Activated T-helper 17 cell treated with anti-CD3 and anti-CD28 coated beads, Interleukin-2, amount 50 U/mL, for 72 hours (primary cell): ENCODE measurements around the gene MGAT5. TPM values are rescaled to one million over a fixed set of nuclear protein-coding genes. Genes with fewer than 3 reads are reported as not detected.

Experiments
- ATAC-seq: fragments of 150-1000 bp; cut with Tn5 transposase; replicated peaks from 2 replicates; pipeline ENCODE4 v1.10.0; 2021; ENCODE audit warnings: mild to moderate bottlenecking, moderate library complexity
- H3K27ac Mint-ChIP-seq: one replicate; pipeline ENCODE4 v1.8.0; 2022; ENCODE audit warnings: mixed read lengths
- H3K27me3 Mint-ChIP-seq: one replicate; pipeline ENCODE4 v1.8.0; 2022; ENCODE audit warnings: mixed read lengths
- H3K36me3 Mint-ChIP-seq: one replicate; pipeline ENCODE4 v1.8.0; 2022; ENCODE audit warnings: low read depth, mild to moderate bottlenecking, mixed read lengths
- H3K4me1 Mint-ChIP-seq: one replicate; pipeline ENCODE4 v1.8.0; 2022; ENCODE audit warnings: mixed read lengths
- H3K4me3 Mint-ChIP-seq: one replicate; pipeline ENCODE4 v1.8.0; 2022; ENCODE audit warnings: mild to moderate bottlenecking, mixed read lengths
- H3K9me3 Mint-ChIP-seq: one replicate; pipeline ENCODE4 v1.8.0; 2022; ENCODE audit warnings: mixed read lengths
- total RNA-seq, 2 donors: library from RNA; stranded (reverse); gene quantifications; one replicate each; pipeline ENCODE4 v1.2.3, GENCODE V29; 2022

Gene MGAT5
- total RNA-seq, 2 donors from 2014 or later, result 53.0 to 53.1 TPM

- Mint-ChIP-seq H3K36me3 (peaks cover 35% of the 10 kb centered on the region), H3K27me3 (no peaks in the 10 kb centered on the region), H3K4me3 (no peak overlapping the region), H3K27ac (no peak overlapping the region), H3K9me3 (no peaks in the 10 kb centered on the region), H3K4me1 (no peaks in the 10 kb centered on the region)
- ATAC-seq, result no peak
Observed at GRCh38 chr2:134454931-134455330, 201.1 kb downstream of the MGAT5 start.

GRCh38 chr2:134455426-134455825 is 201.6 kb downstream of the MGAT5 start:
- H3K27me3 Mint-ChIP-seq, result no peaks in the 10 kb centered on the region
- H3K9me3 Mint-ChIP-seq, result no peaks in the 10 kb centered on the region
- no peak for ATAC-seq
- H3K27ac Mint-ChIP-seq, result no peak overlapping the region
- peaks cover 30% of the 10 kb centered on the region for H3K36me3 Mint-ChIP-seq
- no peak overlapping the region for H3K4me3 Mint-ChIP-seq
- no peaks in the 10 kb centered on the region for H3K4me1 Mint-ChIP-seq

GRCh38 chr2:134457353-134457752 is 203.5 kb downstream of the MGAT5 start:
- H3K36me3 Mint-ChIP-seq, result peaks cover 15% of the 10 kb centered on the region
- H3K4me3 Mint-ChIP-seq, result no peak overlapping the region
- H3K4me1 Mint-ChIP-seq, result no peaks in the 10 kb centered on the region
- no peak for ATAC-seq
- H3K9me3 Mint-ChIP-seq, result no peaks in the 10 kb centered on the region
- no peak overlapping the region for H3K27ac Mint-ChIP-seq
- H3K27me3 Mint-ChIP-seq, result no peaks in the 10 kb centered on the region

GRCh38 chr2:134457765-134458472 is 204.0 kb downstream of the MGAT5 start:
- Mint-ChIP-seq H3K27ac (no peak overlapping the region), H3K4me1 (no peaks in the 10 kb centered on the region), H3K4me3 (no peak overlapping the region), H3K27me3 (no peaks in the 10 kb centered on the region), H3K36me3 (peaks cover 15% of the 10 kb centered on the region), H3K9me3 (no peaks in the 10 kb centered on the region)
- ATAC-seq, result no peak

- Mint-ChIP-seq H3K27me3 (no peaks in the 10 kb centered on the region), H3K4me1 (no peaks in the 10 kb centered on the region)
Observed at GRCh38 chr2:134458473-134458853, 204.6 kb downstream of the MGAT5 start.

GRCh38 chr2:134458950-134459349 is 205.1 kb downstream of the MGAT5 start:
- no peak overlapping the region for H3K4me3 Mint-ChIP-seq
- no peak overlapping the region for H3K27ac Mint-ChIP-seq
- H3K27me3 Mint-ChIP-seq, result no peaks in the 10 kb centered on the region
- peaks cover 7% of the 10 kb centered on the region for H3K36me3 Mint-ChIP-seq
- no peaks in the 10 kb centered on the region for H3K4me1 Mint-ChIP-seq
- H3K9me3 Mint-ChIP-seq, result no peaks in the 10 kb centered on the region
- no peak for ATAC-seq

More at GRCh38 chr2:134458473-134458853, 204.6 kb downstream of the MGAT5 start:
- no peak overlapping the region for H3K27ac Mint-ChIP-seq
- H3K4me3 Mint-ChIP-seq, result no peak overlapping the region
- no peaks in the 10 kb centered on the region for H3K9me3 Mint-ChIP-seq
- peaks cover 12% of the 10 kb centered on the region for H3K36me3 Mint-ChIP-seq
- no peak for ATAC-seq

- no peaks in the 10 kb centered on the region for H3K4me1 Mint-ChIP-seq
- no peaks in the 10 kb centered on the region for H3K9me3 Mint-ChIP-seq
- ATAC-seq, result no peak
- H3K27me3 Mint-ChIP-seq, result no peaks in the 10 kb centered on the region
- no peak overlapping the region for H3K27ac Mint-ChIP-seq
- H3K36me3 Mint-ChIP-seq, result no peaks in the 10 kb centered on the region
- no peak overlapping the region for H3K4me3 Mint-ChIP-seq
Observed at GRCh38 chr2:134459706-134460406, 206.0 kb downstream of the MGAT5 start.

GRCh38 chr2:134460583-134460998 is 206.7 kb downstream of the MGAT5 start:
- Mint-ChIP-seq H3K4me1 (no peaks in the 10 kb centered on the region), H3K27ac (no peak overlapping the region), H3K9me3 (no peaks in the 10 kb centered on the region), H3K4me3 (no peak overlapping the region), H3K36me3 (no peaks in the 10 kb centered on the region), H3K27me3 (no peaks in the 10 kb centered on the region)
- peak; percentile 45 for ATAC-seq

- H3K27ac Mint-ChIP-seq, result no peak overlapping the region
- no peaks in the 10 kb centered on the region for H3K27me3 Mint-ChIP-seq
- H3K36me3 Mint-ChIP-seq, result no peaks in the 10 kb centered on the region
- no peak overlapping the region for H3K4me3 Mint-ChIP-seq
- H3K4me1 Mint-ChIP-seq, result no peaks in the 10 kb centered on the region
- H3K9me3 Mint-ChIP-seq, result no peaks in the 10 kb centered on the region
- no peak for ATAC-seq
Observed at GRCh38 chr2:134461511-134461910, 207.6 kb downstream of the MGAT5 start.

- no peaks in the 10 kb centered on the region for H3K36me3 Mint-ChIP-seq
- no peak overlapping the region for H3K27ac Mint-ChIP-seq
- no peaks in the 10 kb centered on the region for H3K27me3 Mint-ChIP-seq
- no peak overlapping the region for H3K4me3 Mint-ChIP-seq
- no peaks in the 10 kb centered on the region for H3K9me3 Mint-ChIP-seq
- no peak for ATAC-seq
- no peaks in the 10 kb centered on the region for H3K4me1 Mint-ChIP-seq
Observed at GRCh38 chr2:134462275-134462674, 208.4 kb downstream of the MGAT5 start.

- Mint-ChIP-seq H3K9me3 (no peaks in the 10 kb centered on the region), H3K27ac (no peak overlapping the region), H3K4me3 (no peak overlapping the region), H3K4me1 (no peaks in the 10 kb centered on the region), H3K27me3 (no peaks in the 10 kb centered on the region), H3K36me3 (no peaks in the 10 kb centered on the region)
- no peak for ATAC-seq
Observed at GRCh38 chr2:134462791-134463698, 209.2 kb downstream of the MGAT5 start.

- Mint-ChIP-seq H3K4me1 (no peaks in the 10 kb centered on the region), H3K27me3 (no peaks in the 10 kb centered on the region), H3K4me3 (no peak overlapping the region), H3K9me3 (no peaks in the 10 kb centered on the region), H3K36me3 (no peaks in the 10 kb centered on the region), H3K27ac (no peak overlapping the region)
- ATAC-seq, result no peak
Observed at GRCh38 chr2:134463699-134464022, 209.8 kb downstream of the MGAT5 start.

GRCh38 chr2:134465228-134466105 is 211.6 kb downstream of the MGAT5 start:
- Mint-ChIP-seq H3K27me3 (no peaks in the 10 kb centered on the region), H3K27ac (no peak overlapping the region), H3K9me3 (no peaks in the 10 kb centered on the region), H3K4me3 (no peak overlapping the region), H3K36me3 (no peaks in the 10 kb centered on the region), H3K4me1 (no peaks in the 10 kb centered on the region)
- no peak for ATAC-seq

GRCh38 chr2:134466141-134466540 is 212.3 kb downstream of the MGAT5 start:
- H3K4me1 Mint-ChIP-seq, result no peaks in the 10 kb centered on the region
- no peaks in the 10 kb centered on the region for H3K9me3 Mint-ChIP-seq
- no peak overlapping the region for H3K4me3 Mint-ChIP-seq
- H3K36me3 Mint-ChIP-seq, result no peaks in the 10 kb centered on the region
- no peak for ATAC-seq
- H3K27ac Mint-ChIP-seq, result no peak overlapping the region
- no peaks in the 10 kb centered on the region for H3K27me3 Mint-ChIP-seq
